OCI-LY1 (cell line): Measurements from ENCODE around the gene ATXN7L3B.

Experiments
- H2AFZ ChIP-seq: fragments of 200-600 bp; sonication (generic), shearing (Covaris generic); 2 replicates; pipeline ENCODE4 v1.6.0; 2014; ENCODE audit warnings: antibody characterized with exemption, mild to moderate bottlenecking, low read length
- H3F3A ChIP-seq: fragments of 200-600 bp; sonication (generic), shearing (Covaris generic); 2 replicates; pipeline ENCODE4 v1.6.0; 2014; ENCODE audit warnings: mild to moderate bottlenecking, antibody characterized with exemption, low read length, moderate library complexity; ENCODE audit not compliant: insufficient read depth
- H3K27ac ChIP-seq: fragments of 200-600 bp; sonication (generic); 2 replicates; pipeline ENCODE4 v1.5.1; 2014; ENCODE audit warnings: low read length, mixed run types, mild to moderate bottlenecking, low read depth; ENCODE audit not compliant: poor library complexity, severe bottlenecking
- H3K27me3 ChIP-seq: fragments of 200-600 bp; sonication (generic); 2 replicates; pipeline ENCODE4 v1.6.0; 2014; ENCODE audit warnings: antibody characterized with exemption, mild to moderate bottlenecking, low read length, moderate library complexity; ENCODE audit not compliant: insufficient read depth
- H3K36me3 ChIP-seq: fragments of 200-600 bp; sonication (generic); 2 replicates; pipeline ENCODE4 v1.6.1; 2014; ENCODE audit warnings: mild to moderate bottlenecking, antibody characterized with exemption, low read length, moderate library complexity, mixed read lengths; ENCODE audit not compliant: insufficient read depth
- H3K4me1 ChIP-seq: fragments of 200-600 bp; sonication (generic); 2 replicates; pipeline ENCODE4 v1.5.1; 2014; ENCODE audit warnings: mild to moderate bottlenecking, low read length, moderate library complexity; ENCODE audit not compliant: insufficient read depth, severe bottlenecking
- H3K4me2 ChIP-seq: fragments of 200-600 bp; sonication (generic), shearing (Covaris generic); 2 replicates; pipeline ENCODE4 v1.6.1; 2014; ENCODE audit warnings: low read length
- H3K4me3 ChIP-seq: fragments of 200-600 bp; sonication (generic); 2 replicates; pipeline ENCODE4 v1.5.1; 2014; ENCODE audit warnings: low read length, low read depth, mild to moderate bottlenecking, mixed read lengths; ENCODE audit not compliant: poor library complexity, severe bottlenecking
- H3K79me2 ChIP-seq: fragments of 200-600 bp; shearing (Covaris generic); 2 replicates; pipeline ENCODE4 v1.6.1; 2016; ENCODE audit warnings: mixed run types, low read length, mixed read lengths; ENCODE audit not compliant: insufficient read depth
- H3K9ac ChIP-seq: fragments of 200-600 bp; sonication (generic), shearing (Covaris generic); 2 replicates; pipeline ENCODE4 v1.6.1; 2014; ENCODE audit warnings: mild to moderate bottlenecking, low read length, mixed read lengths
- H3K9me2 ChIP-seq: fragments of 200-600 bp; sonication (generic), shearing (Covaris generic); 2 replicates; pipeline ENCODE4 v1.6.1; 2014; ENCODE audit warnings: low read depth, mild to moderate bottlenecking, low read length, mixed read lengths
- H3K9me3 ChIP-seq: fragments of 200-600 bp; shearing (Covaris generic); 2 replicates; pipeline ENCODE4 v1.6.1; 2014; ENCODE audit warnings: low read length, mixed read lengths
- H4K20me1 ChIP-seq: fragments of 200-600 bp; sonication (generic), shearing (Covaris generic); 2 replicates; pipeline ENCODE4 v1.6.0; 2016; ENCODE audit warnings: mild to moderate bottlenecking, low read length; ENCODE audit not compliant: insufficient read depth
- CTCF ChIP-seq: fragments of 200-600 bp; sonication (generic), shearing (Covaris generic); IDR thresholded peaks from 2 replicates; pipeline ENCODE4 v1.5.1; 2017; ENCODE audit warnings: mild to moderate bottlenecking, antibody characterized with exemption, low read length, moderate library complexity, mixed read lengths
- EZH2 ChIP-seq: fragments of 200-600 bp; sonication (generic), shearing (Covaris generic); IDR thresholded peaks from 2 replicates; pipeline ENCODE4 v1.8.0; 2017; ENCODE audit warnings: borderline replicate concordance, mixed run types, mild to moderate bottlenecking, antibody characterized with exemption, low read length, moderate library complexity, mixed read lengths

ATXN7L3B gene

GRCh38 chr12:74539261-74539660, 1.6 kb downstream of the ATXN7L3B start:
- Histone ChIP-seq H2AFZ (no peak overlapping the region), H3K36me3 (peaks cover 51% of the 10 kb centered on the region), H3K79me2 (peaks cover 43% of the 10 kb centered on the region), H3K27me3 (no peaks in the 10 kb centered on the region), H3K4me3 (peak overlapping the region; percentile 96), H3K27ac (no peak overlapping the region), H3F3A (0 out of 2 replicates have a peak, but pooled peaks cover 4% of the 10 kb centered on the region), H3K9me2 (no peaks in the 10 kb centered on the region), H3K4me1 (peaks cover 37% of the 10 kb centered on the region), H3K9me3 (no peaks in the 10 kb centered on the region), H3K9ac (peak overlapping the region; percentile 95), H4K20me1 (no peaks in the 10 kb centered on the region), H3K4me2 (peak overlapping the region; percentile 91)
- TF ChIP-seq EZH2 (no peak), CTCF (no peak)

- Histone ChIP-seq H3K36me3 (peaks cover 51% of the 10 kb centered on the region), H3F3A (0 out of 2 replicates have a peak, but pooled peaks cover 4% of the 10 kb centered on the region), H3K4me1 (peaks cover 37% of the 10 kb centered on the region), H3K9me3 (no peaks in the 10 kb centered on the region), H4K20me1 (no peaks in the 10 kb centered on the region), H3K9me2 (no peaks in the 10 kb centered on the region), H3K4me3 (peak overlapping the region; percentile 96), H3K79me2 (peaks cover 43% of the 10 kb centered on the region), H3K27me3 (no peaks in the 10 kb centered on the region), H3K27ac (no peak overlapping the region), H2AFZ (no peak overlapping the region), H3K4me2 (peak overlapping the region; percentile 91), H3K9ac (peak overlapping the region; percentile 95)
- TF ChIP-seq CTCF, result no peak
- TF ChIP-seq EZH2, result no peak
These were observed 2.3 kb downstream of the ATXN7L3B start for GRCh38 chr12:74539765-74540526.

GRCh38 chr12:74541074-74541473, 3.4 kb downstream of the ATXN7L3B start:
- H3K9me2 ChIP-seq, result no peaks in the 10 kb centered on the region
- peaks cover 43% of the 10 kb centered on the region for H3K79me2 ChIP-seq
- 0 out of 2 replicates have a peak, but pooled peaks cover 4% of the 10 kb centered on the region for H3F3A ChIP-seq
- H3K27me3 ChIP-seq, result no peaks in the 10 kb centered on the region
- H3K4me2 ChIP-seq, result peak overlapping the region; percentile 91; the same call in 1 of the 2 replicates
- no peak overlapping the region for H3K4me3 ChIP-seq
- H4K20me1 ChIP-seq, result no peaks in the 10 kb centered on the region
- TF ChIP-seq EZH2 (no peak), CTCF (no peak)
- no peak overlapping the region for H3K9ac ChIP-seq
- H3K9me3 ChIP-seq, result no peaks in the 10 kb centered on the region
- H2AFZ ChIP-seq, result no peak overlapping the region
- no peak overlapping the region for H3K27ac ChIP-seq
- H3K36me3 ChIP-seq, result peaks cover 51% of the 10 kb centered on the region
- H3K4me1 ChIP-seq, result peaks cover 37% of the 10 kb centered on the region
